ENCODE measurements around the gene CERS1.

- TF ChIP-seq CTCF (IDR thresholded peaks at IDR 0.05) (no peak), POLR2A (IDR thresholded peaks at IDR 0.05) (no peak)
Measured at GRCh38 chr19:18851673-18852325, 44.2 kb downstream of the CERS1 start.

All from right lobe of liver (tissue), 4 donors.